ENCODE measurements around the gene CASZ1. TPM values are rescaled to one million over a fixed set of nuclear protein-coding genes. Genes with fewer than 3 reads are reported as not detected.
A peak's percentile ranks its signal among the peaks of the same experiment; 100 is the strongest.

Gene CASZ1, protein sequence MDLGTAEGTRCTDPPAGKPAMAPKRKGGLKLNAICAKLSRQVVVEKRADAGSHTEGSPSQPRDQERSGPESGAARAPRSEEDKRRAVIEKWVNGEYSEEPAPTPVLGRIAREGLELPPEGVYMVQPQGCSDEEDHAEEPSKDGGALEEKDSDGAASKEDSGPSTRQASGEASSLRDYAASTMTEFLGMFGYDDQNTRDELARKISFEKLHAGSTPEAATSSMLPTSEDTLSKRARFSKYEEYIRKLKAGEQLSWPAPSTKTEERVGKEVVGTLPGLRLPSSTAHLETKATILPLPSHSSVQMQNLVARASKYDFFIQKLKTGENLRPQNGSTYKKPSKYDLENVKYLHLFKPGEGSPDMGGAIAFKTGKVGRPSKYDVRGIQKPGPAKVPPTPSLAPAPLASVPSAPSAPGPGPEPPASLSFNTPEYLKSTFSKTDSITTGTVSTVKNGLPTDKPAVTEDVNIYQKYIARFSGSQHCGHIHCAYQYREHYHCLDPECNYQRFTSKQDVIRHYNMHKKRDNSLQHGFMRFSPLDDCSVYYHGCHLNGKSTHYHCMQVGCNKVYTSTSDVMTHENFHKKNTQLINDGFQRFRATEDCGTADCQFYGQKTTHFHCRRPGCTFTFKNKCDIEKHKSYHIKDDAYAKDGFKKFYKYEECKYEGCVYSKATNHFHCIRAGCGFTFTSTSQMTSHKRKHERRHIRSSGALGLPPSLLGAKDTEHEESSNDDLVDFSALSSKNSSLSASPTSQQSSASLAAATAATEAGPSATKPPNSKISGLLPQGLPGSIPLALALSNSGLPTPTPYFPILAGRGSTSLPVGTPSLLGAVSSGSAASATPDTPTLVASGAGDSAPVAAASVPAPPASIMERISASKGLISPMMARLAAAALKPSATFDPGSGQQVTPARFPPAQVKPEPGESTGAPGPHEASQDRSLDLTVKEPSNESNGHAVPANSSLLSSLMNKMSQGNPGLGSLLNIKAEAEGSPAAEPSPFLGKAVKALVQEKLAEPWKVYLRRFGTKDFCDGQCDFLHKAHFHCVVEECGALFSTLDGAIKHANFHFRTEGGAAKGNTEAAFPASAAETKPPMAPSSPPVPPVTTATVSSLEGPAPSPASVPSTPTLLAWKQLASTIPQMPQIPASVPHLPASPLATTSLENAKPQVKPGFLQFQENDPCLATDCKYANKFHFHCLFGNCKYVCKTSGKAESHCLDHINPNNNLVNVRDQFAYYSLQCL (N-terminal part only)
- total RNA-seq (1.8 TPM), polyA plus RNA-seq (3.9 TPM)
- long read RNA-seq, donor 1: 0 reads
- long read RNA-seq, donor 2: 0 reads
- long read RNA-seq, donor 3: 0 reads
- long read RNA-seq, donor 4: 0 reads
- long read RNA-seq, donor 5: 0 reads
- long read RNA-seq, donor 6: 0 reads
- long read RNA-seq, donor 7: 0 reads
- long read RNA-seq, donor 8: 0 reads
- long read RNA-seq, donor 9, partial matches to known transcripts: 0 of 1 reads
- long read RNA-seq, donor 9, other reads (novel, unspliced or antisense): 0 of 1 reads
- long read RNA-seq, donor 10: 0 reads

DNA sequence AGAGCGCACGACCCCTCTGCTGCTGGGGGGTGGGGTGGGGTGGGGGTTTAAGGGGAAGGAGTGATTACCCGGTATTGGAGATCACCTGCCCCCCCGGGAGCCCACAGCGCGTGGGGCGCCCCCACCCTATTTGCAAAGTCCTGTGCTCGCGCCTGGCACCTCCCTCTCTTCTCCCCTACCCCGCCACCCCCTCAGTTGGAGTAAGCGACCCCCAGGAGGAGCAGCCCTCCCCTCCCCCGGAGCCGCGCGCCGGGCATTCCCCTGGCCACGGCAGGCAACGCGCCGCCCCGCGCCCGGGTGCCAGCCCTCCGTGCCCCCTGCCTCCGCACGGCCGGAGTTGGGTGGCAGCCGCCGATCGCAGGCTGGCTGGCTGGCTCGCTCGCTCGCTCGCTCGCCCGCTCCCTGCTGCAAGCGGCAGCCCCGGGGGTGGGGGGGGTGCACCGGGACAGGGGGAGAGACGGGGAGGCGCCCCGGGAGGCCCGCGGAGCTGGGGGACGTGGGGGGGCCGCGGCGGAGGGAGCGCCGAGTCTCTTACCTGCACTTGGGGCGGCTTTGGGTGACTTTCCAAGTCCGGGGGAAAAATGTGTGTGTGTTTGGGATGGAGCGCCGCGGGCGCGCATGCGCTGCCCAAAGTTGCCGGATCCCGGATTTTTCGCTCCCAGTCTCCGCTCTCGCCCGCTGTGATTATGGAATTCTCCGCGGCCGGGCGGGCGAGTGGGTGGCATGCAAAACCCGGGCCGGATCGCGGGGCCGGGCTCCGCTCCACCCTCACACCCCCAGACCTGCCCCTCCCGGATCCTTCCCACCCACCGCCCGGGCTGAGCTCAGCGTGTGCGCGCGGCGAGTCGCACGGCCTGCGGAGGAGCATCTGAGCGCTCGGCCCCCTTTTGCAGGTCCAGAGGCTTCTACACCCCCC is at the start of gene CASZ1:
TSS of gene CASZ1 (minus strand) at position 618 of the 916 bp plus-strand sequence. CDS start 102,757 bp downstream, outside the sequence.
- Histone ChIP-seq H3K4me1 (ENCODE audit: control insufficient read depth in 2 of 2, insufficient read depth in 2 of 2, low read length in 2 of 2) (peaks cover 0 to 4% of the 10 kb centered on the region in 2 donors), H3K4me3 (ENCODE audit: low read length in 2 of 2) (peak within 1 kb of the TSS in 1 of 2 donors; percentile 41), H3K36me3 (ENCODE audit: control insufficient read depth in 2 of 2, insufficient read depth in 2 of 2, low read length in 1 of 2) (no peaks in the 10 kb centered on the region), H3K27ac (ENCODE audit: low read depth in 1 of 2, low read length in 1 of 2) (no peak within 1 kb of the TSS), H3K9me3 (ENCODE audit: control insufficient read depth in 2 of 2, insufficient read depth in 1 of 2, low read length in 1 of 2) (no peaks in the 10 kb centered on the region), H3K27me3 (ENCODE audit: control insufficient read depth in 2 of 2, insufficient read depth in 1 of 2, low read length in 1 of 2) (peaks cover 62 to 91% of the 10 kb centered on the region in 2 donors)
- 2% methylated on average over 88 of the region's 88 CpGs for WGBS
- DNase-seq (ENCODE audit: low read depth in 6 of 9, low spot score in 9 of 9): peak in 4 of 9 donors; percentile 5 to 28 (median 20)

DNA sequence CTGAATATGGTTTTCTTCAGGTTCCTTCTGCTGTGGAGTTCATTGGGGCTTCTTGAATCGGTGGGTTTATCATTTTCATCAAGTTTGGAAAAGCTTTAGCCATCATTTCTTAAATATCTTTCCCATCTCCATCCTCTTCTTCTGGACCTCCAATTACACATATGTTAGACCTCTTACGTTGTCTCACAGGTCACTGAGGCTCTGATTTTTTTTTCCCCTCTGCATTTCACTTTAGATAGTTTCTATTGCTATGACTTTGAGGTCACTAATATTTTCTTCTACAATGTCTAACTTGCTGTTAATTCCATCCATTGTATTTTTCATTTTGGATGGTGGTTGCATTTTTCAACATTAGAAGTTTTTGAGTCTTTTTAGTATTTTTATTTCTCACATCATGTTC is 47.3 kb upstream of the CASZ1 start:
- Histone ChIP-seq H3K4me1 (ENCODE audit: control insufficient read depth in 2 of 2, insufficient read depth in 2 of 2, low read length in 2 of 2) (no peaks in the 10 kb centered on the region), H3K4me3 (ENCODE audit: low read length in 2 of 2) (no peak overlapping the region), H3K9me3 (ENCODE audit: control insufficient read depth in 2 of 2, insufficient read depth in 1 of 2, low read length in 1 of 2) (no peaks in the 10 kb centered on the region), H3K27ac (ENCODE audit: low read depth in 1 of 2, low read length in 1 of 2) (no peak overlapping the region), H3K36me3 (ENCODE audit: control insufficient read depth in 2 of 2, insufficient read depth in 2 of 2, low read length in 1 of 2) (no peaks in the 10 kb centered on the region), H3K27me3 (ENCODE audit: control insufficient read depth in 2 of 2, insufficient read depth in 1 of 2, low read length in 1 of 2) (peaks cover 0 to 9% of the 10 kb centered on the region in 2 donors)
- 91% methylated on average over 2 of the region's 2 CpGs for WGBS
- no peak for DNase-seq (ENCODE audit: low read depth in 6 of 9, low spot score in 9 of 9)

DNA sequence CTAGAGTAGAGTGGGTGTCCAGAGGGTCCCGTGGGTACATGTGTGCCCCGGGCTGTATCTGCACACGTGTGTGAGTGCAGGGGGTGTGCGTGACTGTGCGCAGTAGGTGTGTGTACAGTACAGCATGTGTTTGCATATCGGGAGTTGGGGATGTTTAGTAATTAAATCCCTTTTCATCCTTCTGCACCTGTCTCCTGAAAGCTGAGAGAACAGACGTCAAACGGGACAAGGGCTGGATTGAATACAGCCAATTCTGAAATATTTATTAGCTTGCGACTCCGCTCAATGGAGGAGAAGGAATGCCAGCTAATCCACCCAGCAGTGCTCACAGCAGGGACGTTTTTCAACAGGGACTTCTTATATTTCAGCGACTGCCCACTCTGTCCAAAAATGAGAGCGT is 44.7 kb upstream of the CASZ1 start:
- Histone ChIP-seq H3K27ac (ENCODE audit: low read depth in 1 of 2, low read length in 1 of 2) (no peak overlapping the region), H3K4me1 (ENCODE audit: control insufficient read depth in 2 of 2, insufficient read depth in 2 of 2, low read length in 2 of 2) (no peaks in the 10 kb centered on the region), H3K9me3 (ENCODE audit: control insufficient read depth in 2 of 2, insufficient read depth in 1 of 2, low read length in 1 of 2) (no peaks in the 10 kb centered on the region), H3K36me3 (ENCODE audit: control insufficient read depth in 2 of 2, insufficient read depth in 2 of 2, low read length in 1 of 2) (no peaks in the 10 kb centered on the region), H3K4me3 (ENCODE audit: low read length in 2 of 2) (no peak overlapping the region), H3K27me3 (ENCODE audit: control insufficient read depth in 2 of 2, insufficient read depth in 1 of 2, low read length in 1 of 2) (peaks cover 8 to 35% of the 10 kb centered on the region in 2 donors)
- WGBS: 90% methylated on average over 13 of the region's 13 CpGs
- DNase-seq (ENCODE audit: low read depth in 6 of 9, low spot score in 9 of 9): no peak

DNA sequence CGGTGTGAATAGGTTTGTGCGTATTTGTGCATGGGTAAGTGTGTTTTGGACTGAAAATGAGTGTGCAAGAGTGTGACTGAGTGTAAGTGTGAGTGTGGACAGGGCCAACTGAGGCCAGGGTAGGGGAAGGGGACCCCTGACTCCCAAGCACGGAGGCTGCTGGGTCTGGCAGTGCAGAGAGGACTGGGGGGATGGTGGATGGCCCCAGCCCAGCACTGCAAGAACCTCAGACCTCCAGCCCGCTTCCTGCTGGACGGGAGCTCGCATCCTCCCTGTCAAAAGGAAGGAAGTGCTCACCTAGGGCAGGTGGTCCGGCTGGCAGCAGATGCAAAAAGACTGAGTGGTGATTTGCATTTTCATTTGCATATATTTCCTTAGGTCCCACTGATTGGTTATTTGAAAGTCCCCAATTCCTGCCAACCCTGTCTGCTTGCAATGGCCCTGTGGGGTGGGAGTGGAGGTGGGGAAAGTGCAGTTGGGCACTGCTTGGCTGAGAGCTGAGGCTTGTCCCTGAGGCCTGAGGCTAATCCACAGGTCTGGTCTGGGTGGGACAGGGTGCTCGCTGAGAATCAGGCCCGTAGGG is 42.8 kb upstream of the CASZ1 start:
- no peak overlapping the region for H3K27ac ChIP-seq (ENCODE audit: low read depth in 1 of 2, low read length in 1 of 2)
- WGBS: 74% methylated on average over 9 of the region's 9 CpGs
- H3K36me3 ChIP-seq (ENCODE audit: control insufficient read depth in 2 of 2, insufficient read depth in 2 of 2, low read length in 1 of 2): no peaks in the 10 kb centered on the region
- no peak for DNase-seq (ENCODE audit: low read depth in 6 of 9, low spot score in 9 of 9)
- H3K4me1 ChIP-seq (ENCODE audit: control insufficient read depth in 2 of 2, insufficient read depth in 2 of 2, low read length in 2 of 2): no peaks in the 10 kb centered on the region
- H3K9me3 ChIP-seq (ENCODE audit: control insufficient read depth in 2 of 2, insufficient read depth in 1 of 2, low read length in 1 of 2): no peaks in the 10 kb centered on the region
- no peak overlapping the region for H3K4me3 ChIP-seq (ENCODE audit: low read length in 2 of 2)
- H3K27me3 ChIP-seq (ENCODE audit: control insufficient read depth in 2 of 2, insufficient read depth in 1 of 2, low read length in 1 of 2): peaks cover 22 to 53% of the 10 kb centered on the region in 2 donors

DNA sequence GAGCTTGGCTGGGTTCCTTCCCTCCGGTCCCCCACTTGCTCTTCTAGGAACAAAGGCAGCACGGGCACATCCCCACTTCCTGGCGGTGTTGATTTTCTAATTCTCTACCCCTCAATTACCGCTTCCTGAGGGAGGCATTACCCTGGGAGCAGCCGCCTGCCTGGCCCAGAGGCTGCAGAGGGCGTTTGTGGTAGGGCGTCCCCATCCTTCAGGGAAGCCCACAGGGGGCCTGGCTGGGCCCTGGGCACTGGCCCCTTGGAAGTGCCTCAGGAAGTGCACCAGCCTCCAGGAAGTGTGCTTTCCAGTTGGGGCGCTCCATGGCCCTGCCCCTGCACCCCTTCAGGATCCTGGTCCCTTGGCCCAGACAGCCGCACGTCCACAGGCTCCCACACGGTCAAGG is 42.1 kb upstream of the CASZ1 start:
- H3K9me3 ChIP-seq (ENCODE audit: control insufficient read depth in 2 of 2, insufficient read depth in 1 of 2, low read length in 1 of 2): no peaks in the 10 kb centered on the region
- DNase-seq (ENCODE audit: low read depth in 6 of 9, low spot score in 9 of 9): no peak
- no peaks in the 10 kb centered on the region for H3K4me1 ChIP-seq (ENCODE audit: control insufficient read depth in 2 of 2, insufficient read depth in 2 of 2, low read length in 2 of 2)
- no peak overlapping the region for H3K4me3 ChIP-seq (ENCODE audit: low read length in 2 of 2)
- 79% methylated on average over 11 of the region's 11 CpGs for WGBS
- H3K27me3 ChIP-seq (ENCODE audit: control insufficient read depth in 2 of 2, insufficient read depth in 1 of 2, low read length in 1 of 2): peaks cover 22 to 58% of the 10 kb centered on the region in 2 donors
- H3K36me3 ChIP-seq (ENCODE audit: control insufficient read depth in 2 of 2, insufficient read depth in 2 of 2, low read length in 1 of 2): no peaks in the 10 kb centered on the region
- H3K27ac ChIP-seq (ENCODE audit: low read depth in 1 of 2, low read length in 1 of 2): no peak overlapping the region

DNA sequence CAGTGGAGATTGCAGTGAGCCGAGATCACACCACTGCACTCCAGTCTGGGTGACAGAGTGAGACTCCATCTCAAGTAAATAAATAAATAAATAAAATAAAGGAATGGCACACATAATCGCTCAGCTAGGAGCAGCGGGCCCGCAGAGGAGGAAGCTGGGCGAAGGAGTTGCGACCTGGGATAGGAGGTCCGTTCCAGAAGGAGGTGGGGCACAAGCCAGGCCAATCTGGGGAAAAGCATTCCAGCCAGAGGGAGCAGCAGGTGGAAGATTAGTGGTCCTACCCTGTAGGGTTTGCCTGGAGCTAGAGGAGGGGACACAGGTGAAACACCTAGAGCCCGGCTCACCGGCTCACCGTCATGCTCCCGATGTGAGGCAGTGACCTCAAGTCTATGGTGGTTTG is 40.3 kb upstream of the CASZ1 start:
- 94% methylated on average over 11 of the region's 11 CpGs for WGBS
- Histone ChIP-seq H3K27me3 (ENCODE audit: control insufficient read depth in 2 of 2, insufficient read depth in 1 of 2, low read length in 1 of 2) (peaks cover 22 to 68% of the 10 kb centered on the region in 2 donors), H3K4me1 (ENCODE audit: control insufficient read depth in 2 of 2, insufficient read depth in 2 of 2, low read length in 2 of 2) (no peaks in the 10 kb centered on the region)

DNA sequence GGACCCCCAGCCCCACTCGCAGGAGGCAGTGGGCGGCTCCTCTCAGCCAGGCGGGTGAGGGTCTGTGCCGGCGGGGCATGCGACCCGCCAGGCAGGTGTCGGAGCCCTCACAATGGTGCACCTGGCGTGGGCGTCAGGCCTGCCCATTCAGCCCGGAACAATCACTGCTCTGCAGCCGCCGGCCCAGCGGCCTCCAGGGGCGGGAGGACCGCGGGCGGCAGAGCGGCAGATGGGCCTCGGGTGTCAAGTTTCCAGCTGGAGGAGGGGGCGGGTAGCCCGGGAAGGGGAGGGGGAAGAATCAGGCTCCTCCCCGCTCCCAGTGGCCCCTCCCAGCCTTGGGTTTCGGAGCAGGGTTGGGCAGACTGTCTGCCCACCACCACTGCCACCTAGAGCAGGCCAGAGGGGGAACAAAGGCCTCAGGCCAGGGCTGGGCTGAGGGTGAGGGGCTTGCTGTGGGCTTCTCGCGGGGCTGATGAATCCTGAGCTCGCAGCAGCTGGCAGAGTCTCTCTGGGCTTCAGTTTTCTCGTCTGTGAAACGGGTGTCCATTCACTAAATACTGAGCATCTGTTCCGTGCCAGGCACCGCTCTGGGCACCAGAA is 39.5 kb upstream of the CASZ1 start:
- no peaks in the 10 kb centered on the region for H3K9me3 ChIP-seq (ENCODE audit: control insufficient read depth in 2 of 2, insufficient read depth in 1 of 2, low read length in 1 of 2)
- peaks cover 22 to 76% of the 10 kb centered on the region in 2 donors for H3K27me3 ChIP-seq (ENCODE audit: control insufficient read depth in 2 of 2, insufficient read depth in 1 of 2, low read length in 1 of 2)
- no peaks in the 10 kb centered on the region for H3K36me3 ChIP-seq (ENCODE audit: control insufficient read depth in 2 of 2, insufficient read depth in 2 of 2, low read length in 1 of 2)
- 20% methylated on average over 31 of the region's 31 CpGs for WGBS
- DNase-seq (ENCODE audit: low read depth in 6 of 9, low spot score in 9 of 9): peak in 2 of 9 donors; percentile 2 to 6
- H3K4me3 ChIP-seq (ENCODE audit: low read length in 2 of 2): no peak overlapping the region
- no peaks in the 10 kb centered on the region for H3K4me1 ChIP-seq (ENCODE audit: control insufficient read depth in 2 of 2, insufficient read depth in 2 of 2, low read length in 2 of 2)
- H3K27ac ChIP-seq (ENCODE audit: low read depth in 1 of 2, low read length in 1 of 2): no peak overlapping the region

More for the DNA sequence above, 40.3 kb upstream of the CASZ1 start:
- DNase-seq (ENCODE audit: low read depth in 6 of 9, low spot score in 9 of 9): no peak
- H3K36me3 ChIP-seq (ENCODE audit: control insufficient read depth in 2 of 2, insufficient read depth in 2 of 2, low read length in 1 of 2): no peaks in the 10 kb centered on the region
- no peak overlapping the region for H3K27ac ChIP-seq (ENCODE audit: low read depth in 1 of 2, low read length in 1 of 2)
- no peaks in the 10 kb centered on the region for H3K9me3 ChIP-seq (ENCODE audit: control insufficient read depth in 2 of 2, insufficient read depth in 1 of 2, low read length in 1 of 2)
- H3K4me3 ChIP-seq (ENCODE audit: low read length in 2 of 2): no peak overlapping the region
